ENCODE data around the gene ZNF205. TPM values are rescaled to one million over a fixed set of nuclear protein-coding genes. Genes with fewer than 3 reads are reported as not detected.

Gene ZNF205
- polyA plus RNA-seq, 2 donors, result 8.4 to 18.0 TPM

- Histone ChIP-seq H3K4me1 (ENCODE audit: control insufficient read depth in 2 of 2, insufficient read depth in 2 of 2, low read length in 1 of 2) (peaks cover 4 to 6% of the 10 kb centered on the region in 2 donors), H3K27me3 (ENCODE audit: control insufficient read depth in 1 of 2, insufficient read depth in 2 of 2, low read length in 2 of 2) (no peaks in the 10 kb centered on the region), H3K9me3 (ENCODE audit: control insufficient read depth in 2 of 2, insufficient read depth in 1 of 2, low read depth in 1 of 2, low read length in 1 of 2) (no peaks in the 10 kb centered on the region), H3K27ac (ENCODE audit: low read depth in 2 of 2, low read length in 1 of 2) (no peak overlapping the region), H3K4me3 (ENCODE audit: low read depth in 1 of 2, low read length in 2 of 2) (no peak overlapping the region), H3K36me3 (ENCODE audit: control insufficient read depth in 2 of 2, insufficient read depth in 2 of 2, low read length in 1 of 2) (peaks cover 5 to 17% of the 10 kb centered on the region in 2 donors)
- 82 to 85% methylated on average over 12 of the region's 12 CpGs for WGBS, 2 donors
Measured at GRCh38 chr16:3145660-3146059, 33.3 kb downstream of the ZNF205 start.

GRCh38 chr16:3147046-3147756 lies 34.8 kb downstream of the ZNF205 start:
- Histone ChIP-seq H3K9me3 (ENCODE audit: control insufficient read depth in 2 of 2, insufficient read depth in 1 of 2, low read depth in 1 of 2, low read length in 1 of 2) (no peaks in the 10 kb centered on the region), H3K27ac (ENCODE audit: low read depth in 2 of 2, low read length in 1 of 2) (no peak overlapping the region), H3K4me3 (ENCODE audit: low read depth in 1 of 2, low read length in 2 of 2) (no peak overlapping the region), H3K36me3 (ENCODE audit: control insufficient read depth in 2 of 2, insufficient read depth in 2 of 2, low read length in 1 of 2) (peaks cover 0 to 4% of the 10 kb centered on the region in 2 donors), H3K4me1 (ENCODE audit: control insufficient read depth in 2 of 2, insufficient read depth in 2 of 2, low read length in 1 of 2) (peaks cover 4 to 11% of the 10 kb centered on the region in 2 donors), H3K27me3 (ENCODE audit: control insufficient read depth in 1 of 2, insufficient read depth in 2 of 2, low read length in 2 of 2) (no peaks in the 10 kb centered on the region)
- WGBS, 2 donors, result 90% methylated on average over 15 to 16 of the region's 16 CpGs

- Histone ChIP-seq H3K4me1 (ENCODE audit: control insufficient read depth in 2 of 2, insufficient read depth in 2 of 2, low read length in 1 of 2) (peaks cover 4 to 13% of the 10 kb centered on the region in 2 donors), H3K27ac (ENCODE audit: low read depth in 2 of 2, low read length in 1 of 2) (no peak overlapping the region), H3K4me3 (ENCODE audit: low read depth in 1 of 2, low read length in 2 of 2) (no peak overlapping the region), H3K9me3 (ENCODE audit: control insufficient read depth in 2 of 2, insufficient read depth in 1 of 2, low read depth in 1 of 2, low read length in 1 of 2) (no peaks in the 10 kb centered on the region), H3K27me3 (ENCODE audit: control insufficient read depth in 1 of 2, insufficient read depth in 2 of 2, low read length in 2 of 2) (no peaks in the 10 kb centered on the region), H3K36me3 (ENCODE audit: control insufficient read depth in 2 of 2, insufficient read depth in 2 of 2, low read length in 1 of 2) (no peaks in the 10 kb centered on the region)
- 92 to 93% methylated on average over 5 of the region's 5 CpGs for WGBS, 2 donors
Measured at GRCh38 chr16:3147757-3148104, 35.3 kb downstream of the ZNF205 start.

DNA sequence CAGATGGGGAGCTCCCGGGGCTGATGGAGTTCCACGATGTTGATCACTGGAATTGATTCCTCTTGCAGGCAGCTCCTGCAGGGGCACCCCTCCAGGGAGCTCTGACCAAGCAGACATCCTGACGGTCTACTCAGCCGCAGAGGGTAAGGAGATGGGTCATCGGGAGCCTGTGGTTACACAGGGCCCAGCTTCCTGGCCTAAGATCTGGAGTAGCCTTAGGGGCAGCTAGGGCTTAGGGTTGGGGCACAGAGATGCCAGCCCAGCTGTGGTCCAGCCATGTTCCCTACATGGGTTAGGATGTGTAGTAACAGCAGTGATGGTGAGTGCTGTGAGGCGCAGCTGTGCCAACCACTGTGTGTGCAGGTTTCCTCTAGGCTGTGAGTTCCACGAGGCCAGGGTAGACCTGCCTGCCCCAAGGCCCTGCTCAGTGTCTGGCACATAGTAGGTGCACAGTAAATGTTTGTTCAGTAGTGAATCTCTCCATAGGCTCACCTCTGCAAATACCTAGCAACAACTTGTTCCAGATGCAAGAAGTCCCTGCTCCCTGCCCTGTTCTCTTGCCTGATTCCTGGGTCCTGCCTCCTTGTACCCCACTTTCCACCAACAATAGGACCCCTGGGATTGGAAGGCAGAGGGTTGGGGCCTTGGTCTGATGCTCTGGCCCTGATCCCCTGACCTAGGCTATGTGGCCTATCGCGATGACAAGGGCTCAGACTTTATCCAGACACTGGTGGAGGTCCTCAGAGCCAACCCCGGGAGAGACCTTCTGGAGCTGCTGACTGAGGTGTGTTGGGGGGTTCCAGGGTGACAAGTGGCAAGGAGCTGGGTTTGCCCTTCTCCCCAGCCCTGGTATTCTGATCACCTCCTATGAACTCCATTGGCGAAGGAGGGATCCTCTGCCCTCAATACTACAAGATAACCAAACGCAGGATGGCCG lies 36.1 kb downstream of the ZNF205 start:
- Histone ChIP-seq H3K36me3 (ENCODE audit: control insufficient read depth in 2 of 2, insufficient read depth in 2 of 2, low read length in 1 of 2) (no peaks in the 10 kb centered on the region), H3K9me3 (ENCODE audit: control insufficient read depth in 2 of 2, insufficient read depth in 1 of 2, low read depth in 1 of 2, low read length in 1 of 2) (no peaks in the 10 kb centered on the region), H3K27ac (ENCODE audit: low read depth in 2 of 2, low read length in 1 of 2) (no peak overlapping the region), H3K27me3 (ENCODE audit: control insufficient read depth in 1 of 2, insufficient read depth in 2 of 2, low read length in 2 of 2) (no peaks in the 10 kb centered on the region), H3K4me1 (ENCODE audit: control insufficient read depth in 2 of 2, insufficient read depth in 2 of 2, low read length in 1 of 2) (peaks cover 4 to 13% of the 10 kb centered on the region in 2 donors), H3K4me3 (ENCODE audit: low read depth in 1 of 2, low read length in 2 of 2) (no peak overlapping the region)
- 91 to 94% methylated on average over 13 of the region's 13 CpGs for WGBS, 2 donors

DNA sequence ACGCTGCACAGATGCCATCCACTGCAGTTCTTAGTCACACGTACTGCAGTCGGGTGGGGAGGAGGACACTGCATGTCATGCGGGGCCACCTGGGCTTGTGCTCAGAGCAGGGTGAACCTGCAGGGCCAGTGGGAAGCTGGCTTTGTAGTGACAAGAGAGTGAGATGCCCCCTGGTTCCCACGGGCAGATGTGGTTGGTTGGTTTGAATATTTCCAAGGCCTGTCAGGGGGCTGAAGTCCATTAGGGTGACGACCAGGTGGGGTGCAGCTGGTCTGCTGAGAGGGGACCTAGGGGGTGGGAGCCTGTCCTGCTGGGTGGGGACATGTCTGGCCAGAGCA lies 36.8 kb downstream of the ZNF205 start:
- Histone ChIP-seq H3K4me1 (ENCODE audit: control insufficient read depth in 2 of 2, insufficient read depth in 2 of 2, low read length in 1 of 2) (peaks cover 4 to 13% of the 10 kb centered on the region in 2 donors), H3K36me3 (ENCODE audit: control insufficient read depth in 2 of 2, insufficient read depth in 2 of 2, low read length in 1 of 2) (no peaks in the 10 kb centered on the region), H3K9me3 (ENCODE audit: control insufficient read depth in 2 of 2, insufficient read depth in 1 of 2, low read depth in 1 of 2, low read length in 1 of 2) (no peaks in the 10 kb centered on the region), H3K4me3 (ENCODE audit: low read depth in 1 of 2, low read length in 2 of 2) (no peak overlapping the region), H3K27me3 (ENCODE audit: control insufficient read depth in 1 of 2, insufficient read depth in 2 of 2, low read length in 2 of 2) (no peaks in the 10 kb centered on the region), H3K27ac (ENCODE audit: low read depth in 2 of 2, low read length in 1 of 2) (peak overlapping the region in 1 of 2 donors; percentile 66)
- 84 to 90% methylated on average over 6 of the region's 6 CpGs for WGBS, 2 donors

- H3K4me3 ChIP-seq (ENCODE audit: low read depth in 1 of 2, low read length in 2 of 2), result peak overlapping the region; percentile 52 to 67
- H3K36me3 ChIP-seq (ENCODE audit: control insufficient read depth in 2 of 2, insufficient read depth in 2 of 2, low read length in 1 of 2), result no peaks in the 10 kb centered on the region
- peak overlapping the region; percentile 66 to 93 for H3K27ac ChIP-seq (ENCODE audit: low read depth in 2 of 2, low read length in 1 of 2)
- no peaks in the 10 kb centered on the region for H3K27me3 ChIP-seq (ENCODE audit: control insufficient read depth in 1 of 2, insufficient read depth in 2 of 2, low read length in 2 of 2)
- peaks cover 4 to 13% of the 10 kb centered on the region in 2 donors for H3K4me1 ChIP-seq (ENCODE audit: control insufficient read depth in 2 of 2, insufficient read depth in 2 of 2, low read length in 1 of 2)
- WGBS, 2 donors, result 4% methylated on average over 41 of the region's 41 CpGs
- H3K9me3 ChIP-seq (ENCODE audit: control insufficient read depth in 2 of 2, insufficient read depth in 1 of 2, low read depth in 1 of 2, low read length in 1 of 2), result no peaks in the 10 kb centered on the region
Measured at GRCh38 chr16:3149630-3150345, 37.4 kb downstream of the ZNF205 start.

GRCh38 chr16:3150346-3151218 lies 38.2 kb downstream of the ZNF205 start:
- WGBS, 2 donors, result 1 to 2% methylated on average over 60 to 62 of the region's 62 CpGs
- Histone ChIP-seq H3K27me3 (ENCODE audit: control insufficient read depth in 1 of 2, insufficient read depth in 2 of 2, low read length in 2 of 2) (no peaks in the 10 kb centered on the region), H3K27ac (ENCODE audit: low read depth in 2 of 2, low read length in 1 of 2) (peak overlapping the region; percentile 72 to 93), H3K36me3 (ENCODE audit: control insufficient read depth in 2 of 2, insufficient read depth in 2 of 2, low read length in 1 of 2) (no peaks in the 10 kb centered on the region), H3K4me1 (ENCODE audit: control insufficient read depth in 2 of 2, insufficient read depth in 2 of 2, low read length in 1 of 2) (peaks cover 4 to 13% of the 10 kb centered on the region in 2 donors), H3K9me3 (ENCODE audit: control insufficient read depth in 2 of 2, insufficient read depth in 1 of 2, low read depth in 1 of 2, low read length in 1 of 2) (no peaks in the 10 kb centered on the region), H3K4me3 (ENCODE audit: low read depth in 1 of 2, low read length in 2 of 2) (peak overlapping the region; percentile 52 to 67)

DNA sequence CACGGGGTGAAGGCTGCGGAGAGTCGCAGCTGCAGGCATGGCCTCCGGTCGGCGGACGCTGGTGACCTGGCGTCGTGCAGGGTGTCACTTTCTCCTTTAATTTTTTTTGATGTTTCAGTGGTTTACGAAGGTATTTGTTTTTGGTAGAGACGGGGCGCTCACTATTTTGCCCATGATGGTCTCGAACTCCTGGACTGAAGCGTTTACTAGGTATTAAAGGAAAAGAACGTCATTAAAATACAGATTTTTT lies 39.6 kb downstream of the ZNF205 start:
- Histone ChIP-seq H3K27ac (ENCODE audit: low read depth in 2 of 2, low read length in 1 of 2) (no peak overlapping the region), H3K4me3 (ENCODE audit: low read depth in 1 of 2, low read length in 2 of 2) (peak overlapping the region in 1 of 2 donors; percentile 38), H3K36me3 (ENCODE audit: control insufficient read depth in 2 of 2, insufficient read depth in 2 of 2, low read length in 1 of 2) (no peaks in the 10 kb centered on the region), H3K27me3 (ENCODE audit: control insufficient read depth in 1 of 2, insufficient read depth in 2 of 2, low read length in 2 of 2) (no peaks in the 10 kb centered on the region), H3K9me3 (ENCODE audit: control insufficient read depth in 2 of 2, insufficient read depth in 1 of 2, low read depth in 1 of 2, low read length in 1 of 2) (no peaks in the 10 kb centered on the region), H3K4me1 (ENCODE audit: control insufficient read depth in 2 of 2, insufficient read depth in 2 of 2, low read length in 1 of 2) (peaks cover 4 to 13% of the 10 kb centered on the region in 2 donors)
- 3 to 7% methylated on average over 15 of the region's 15 CpGs for WGBS, 2 donors

All from esophagus (tissue), 2 donors.